NCI-H1930 (cell line): ENCODE measurements around the gene NTM.

Experiments used
- DNase-seq, 2 experiments: peaks; one replicate each; lab custom pipeline; 2025; lab: John Stamatoyannopoulos, UW

The NTM gene

DNA sequence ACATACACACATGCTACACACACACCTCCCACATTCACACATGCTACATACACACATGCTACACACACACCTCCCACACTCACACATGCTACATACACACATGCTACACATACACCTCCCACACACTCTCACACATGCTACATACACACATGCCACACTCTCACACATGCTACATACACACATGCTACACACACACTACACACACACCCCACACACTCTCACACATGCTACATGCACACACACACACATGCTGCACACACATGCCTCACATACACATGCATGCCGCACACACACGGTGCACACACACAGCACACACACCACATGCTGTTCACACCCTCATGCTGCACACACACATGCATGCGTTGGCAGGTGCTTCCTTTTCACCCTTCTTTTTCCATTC lies 495.4 kb downstream of the NTM start:
- no peak for DNase-seq

DNA sequence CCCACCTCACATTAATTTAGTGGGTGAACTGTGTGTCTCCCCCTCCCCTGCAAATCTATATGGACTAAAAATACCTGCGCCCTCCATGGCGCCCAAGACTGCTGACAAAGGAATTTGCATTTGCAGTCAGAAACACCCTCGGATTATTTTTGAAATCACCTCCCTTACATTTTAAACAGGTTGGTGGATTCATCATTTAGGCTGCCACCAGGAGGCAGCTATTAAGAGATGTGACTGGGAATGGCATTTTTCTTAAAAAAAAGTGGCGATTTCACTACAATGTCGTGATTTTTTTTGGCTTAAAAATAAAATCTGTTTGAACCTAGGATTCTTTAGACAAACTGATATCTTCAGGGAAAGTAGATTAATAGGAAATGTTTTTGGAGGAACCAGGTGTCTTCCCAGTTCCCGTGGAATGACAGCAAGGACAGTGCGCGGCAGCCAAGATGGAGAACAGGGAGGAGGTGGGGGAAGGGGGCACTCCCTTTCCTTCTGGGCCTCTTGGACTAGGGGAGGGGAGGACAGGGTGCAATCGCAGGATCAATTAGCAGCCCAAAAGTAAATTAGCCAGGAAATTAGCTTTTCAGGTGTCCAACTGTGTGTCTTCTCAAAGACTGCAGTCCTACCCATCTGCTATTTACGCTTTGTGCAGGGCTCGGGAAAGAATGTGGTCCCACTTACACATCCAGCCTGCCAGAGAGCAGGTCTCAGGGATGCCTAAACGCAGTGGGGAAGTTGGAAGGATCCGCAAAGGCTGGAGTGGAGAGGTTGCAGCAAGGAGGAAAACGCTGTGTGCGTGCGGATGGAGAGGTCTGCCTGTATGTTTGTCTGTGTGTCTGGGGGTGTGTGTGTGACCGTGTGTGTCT lies 496.4 kb downstream of the NTM start:
- DNase-seq = no peak

DNA sequence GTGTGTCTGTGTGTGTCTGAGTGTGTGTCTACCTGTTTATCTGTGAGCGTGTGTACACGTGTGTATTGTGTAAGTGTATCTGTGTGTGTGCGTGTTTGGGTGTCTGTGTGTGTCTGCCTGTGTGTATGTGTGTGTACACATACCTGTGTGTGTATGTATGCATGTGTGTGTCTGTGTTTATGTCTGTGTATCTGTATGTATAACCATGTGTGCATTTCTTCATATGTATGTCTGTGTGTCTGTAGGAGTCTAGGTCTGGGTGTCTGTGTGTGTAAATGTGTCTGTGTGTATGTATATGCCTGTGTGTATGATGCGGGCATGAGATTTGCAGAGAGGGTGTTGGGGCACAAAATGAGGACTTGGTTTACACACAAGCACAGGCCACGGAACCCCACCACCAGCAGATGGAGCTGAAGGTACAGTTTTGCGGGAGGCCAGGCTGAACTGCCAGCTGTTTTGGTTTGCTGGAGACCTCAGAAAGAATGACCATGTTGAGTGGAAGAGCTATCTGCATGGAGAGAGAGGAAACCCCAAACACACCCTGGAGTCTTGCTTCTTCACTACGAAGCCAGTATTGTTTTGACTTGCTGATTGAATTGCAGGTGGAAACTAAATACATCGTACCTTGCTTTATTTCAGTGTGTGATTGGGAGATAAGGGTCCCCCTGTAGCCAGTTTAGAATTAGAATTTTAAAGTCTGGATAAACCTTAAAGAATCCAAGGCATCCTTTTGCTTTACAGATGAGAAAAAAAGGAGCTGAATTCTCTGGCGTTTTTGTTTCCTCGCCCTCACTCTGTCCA lies 497.2 kb downstream of the NTM start:
- DNase-seq = peak in 1 of 2 experiments; percentile 47

DNA sequence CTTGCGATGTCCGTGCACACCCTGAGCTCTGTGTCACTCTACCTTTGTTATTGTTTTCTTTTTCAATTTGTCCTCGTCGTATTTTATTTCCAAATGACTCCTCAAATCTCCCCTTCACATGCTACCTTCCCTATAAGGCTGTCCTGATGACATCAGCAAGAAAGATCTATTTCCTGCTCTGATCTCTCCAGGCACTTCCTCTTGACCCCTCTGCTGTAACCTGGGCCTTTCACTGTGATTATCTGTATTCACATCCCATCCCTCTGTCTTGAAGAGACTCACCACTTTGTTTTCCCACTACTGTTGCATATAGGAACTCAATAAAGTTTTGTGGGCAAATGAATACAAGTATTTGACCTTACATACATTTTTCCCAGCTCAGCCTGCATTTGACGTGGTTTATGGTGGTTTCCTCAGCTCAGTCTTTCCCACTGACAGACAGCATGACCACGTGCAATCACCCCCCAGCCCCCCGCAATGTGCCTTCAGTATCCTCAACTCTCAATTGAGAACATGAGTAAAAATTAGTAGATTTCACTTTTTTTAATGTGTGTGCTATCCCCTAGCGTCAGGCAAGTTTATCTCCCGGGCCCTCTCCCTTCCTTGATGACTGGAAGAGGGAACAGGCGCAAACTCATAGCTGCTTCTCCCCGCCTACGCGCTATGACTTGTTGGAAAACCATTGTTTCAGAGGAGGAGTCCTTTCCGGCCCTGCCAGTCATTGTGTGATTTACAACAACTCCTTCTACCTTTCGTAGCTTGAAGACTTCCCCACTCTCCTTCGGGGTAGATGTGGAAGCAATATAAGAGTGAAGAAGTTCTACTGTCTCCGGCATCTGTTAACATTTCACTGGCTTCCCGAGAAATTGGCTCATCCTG lies 498.5 kb downstream of the NTM start:
- no peak for DNase-seq

DNA sequence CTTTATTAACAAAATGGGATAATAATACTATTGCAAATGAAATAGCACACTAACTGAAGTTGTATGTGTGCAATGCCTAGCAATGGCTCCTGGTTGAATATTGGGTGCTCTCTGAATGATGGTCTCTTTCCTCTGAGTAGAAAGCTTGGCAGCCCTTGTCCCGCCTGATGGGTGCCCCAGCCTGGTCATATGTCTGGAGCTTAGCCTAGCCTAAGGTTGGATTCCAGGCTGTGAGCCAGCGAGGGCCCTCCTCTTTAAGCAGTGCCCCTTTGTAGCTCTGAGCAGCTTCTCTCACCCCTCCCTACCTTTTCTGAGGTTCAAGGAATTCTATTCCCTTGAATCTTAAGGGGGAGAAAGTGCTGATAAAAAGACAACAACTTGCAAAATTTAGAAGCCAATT lies 499.9 kb downstream of the NTM start:
- no peak for DNase-seq

DNA sequence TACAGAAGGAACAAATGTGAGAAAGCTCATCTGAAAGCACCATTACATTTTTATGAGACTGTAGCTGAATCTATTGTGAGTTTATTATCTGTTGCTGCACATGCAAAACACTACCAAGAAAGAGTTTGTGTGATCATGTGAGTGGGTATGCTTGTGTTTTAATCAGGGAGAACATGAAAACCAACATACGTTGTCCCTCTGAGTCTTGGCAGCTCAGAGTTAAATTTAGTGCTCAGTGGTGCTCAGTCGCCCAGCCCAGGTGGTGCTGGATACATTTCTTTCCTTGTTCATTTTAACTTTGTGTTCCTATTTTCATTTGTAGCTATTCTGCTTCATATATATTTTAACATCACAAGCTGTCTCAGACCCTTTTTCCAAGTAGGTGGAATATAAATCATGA lies 500.6 kb downstream of the NTM start:
- DNase-seq = no peak

DNA sequence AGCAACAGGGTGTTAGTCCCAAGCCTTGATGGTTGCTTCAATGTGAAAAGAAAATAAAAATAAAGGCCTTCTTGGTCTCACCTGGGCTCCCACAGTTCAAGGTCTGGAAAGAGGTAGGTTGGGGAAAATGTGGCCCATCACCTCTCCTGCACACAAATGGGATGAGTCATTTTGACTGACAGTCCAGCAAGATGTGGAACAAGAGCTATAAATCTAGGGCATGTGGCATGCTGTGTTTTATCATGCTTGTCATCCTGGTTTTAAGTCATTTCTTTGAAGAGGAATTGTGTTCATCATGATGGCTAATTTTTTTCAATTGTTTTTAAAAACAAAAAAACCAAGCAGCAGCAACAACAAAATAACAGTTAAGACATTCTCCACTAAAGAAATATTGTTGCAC lies 503.7 kb downstream of the NTM start:
- no peak for DNase-seq

DNA sequence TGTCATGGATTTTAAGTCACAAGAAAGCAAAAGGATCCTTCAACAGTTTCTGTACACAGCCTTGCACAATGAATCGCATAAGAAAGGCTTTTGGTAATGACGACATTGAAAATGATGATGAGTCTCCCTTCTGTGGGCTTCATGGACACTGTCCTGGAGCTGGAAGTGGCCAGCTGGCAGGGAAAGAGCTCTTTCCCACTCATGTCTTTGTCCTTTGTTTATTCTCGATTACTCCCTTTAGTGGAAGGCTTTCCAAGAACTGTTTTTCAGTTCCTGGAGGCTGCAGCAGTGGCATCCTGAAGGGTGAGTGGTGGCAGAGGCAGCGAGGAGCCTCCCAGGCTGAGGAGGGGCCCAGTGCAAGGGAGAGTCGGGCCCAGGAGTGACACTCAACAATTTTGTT lies 505.2 kb downstream of the NTM start:
- DNase-seq = no peak

DNA sequence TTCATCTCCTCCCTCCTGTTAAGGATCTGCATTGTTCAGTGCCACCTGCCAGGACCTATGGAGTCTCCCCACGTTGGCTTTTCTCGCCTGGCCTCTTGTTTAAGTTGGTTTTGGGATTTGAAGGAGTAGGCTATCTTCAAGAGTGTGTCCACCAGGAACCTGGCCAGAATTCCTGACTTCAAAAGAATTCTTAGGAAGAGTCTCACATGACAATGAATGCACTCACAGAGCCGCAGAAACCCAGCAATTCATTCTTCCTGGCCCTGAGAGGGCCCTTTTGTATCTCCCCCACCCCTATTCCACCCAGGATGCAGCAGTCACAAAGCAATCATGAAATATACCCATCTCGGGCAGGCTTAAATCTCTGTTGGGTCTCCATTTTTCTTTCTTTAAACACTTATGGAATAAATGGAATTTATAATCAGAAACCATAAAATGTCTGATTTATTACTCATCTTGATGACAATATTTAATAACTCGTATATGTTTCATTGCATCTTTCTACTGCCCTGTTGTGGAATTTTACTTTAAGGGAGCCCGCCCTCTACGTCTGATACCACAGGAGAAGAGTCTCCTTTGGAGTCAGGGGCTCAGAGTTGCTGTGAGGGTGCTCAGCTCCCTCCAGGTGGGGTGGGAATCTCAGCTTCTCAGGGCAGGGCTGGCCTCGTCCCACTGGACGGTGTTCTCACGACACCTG lies 507.0 kb downstream of the NTM start:
- DNase-seq = no peak

DNA sequence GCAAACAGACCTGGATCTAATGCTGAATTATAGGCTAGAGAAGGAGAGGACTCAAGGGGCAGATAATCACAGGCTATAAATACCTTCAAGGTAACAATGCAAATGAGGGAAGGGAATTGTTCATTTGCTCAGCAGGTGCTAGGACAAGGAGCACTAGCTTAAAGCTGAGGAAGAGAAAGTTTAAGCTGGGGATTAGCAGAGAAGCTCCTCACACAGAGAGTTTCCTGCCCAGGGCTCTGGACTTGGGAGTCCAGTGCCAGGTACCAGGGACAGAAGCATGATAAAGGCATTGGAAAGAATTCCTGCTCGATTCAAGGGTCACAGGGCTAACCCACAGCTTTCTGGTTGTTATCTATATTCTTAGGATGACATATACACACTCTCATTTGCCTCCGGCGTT lies 509.9 kb downstream of the NTM start:
- no peak for DNase-seq

DNA sequence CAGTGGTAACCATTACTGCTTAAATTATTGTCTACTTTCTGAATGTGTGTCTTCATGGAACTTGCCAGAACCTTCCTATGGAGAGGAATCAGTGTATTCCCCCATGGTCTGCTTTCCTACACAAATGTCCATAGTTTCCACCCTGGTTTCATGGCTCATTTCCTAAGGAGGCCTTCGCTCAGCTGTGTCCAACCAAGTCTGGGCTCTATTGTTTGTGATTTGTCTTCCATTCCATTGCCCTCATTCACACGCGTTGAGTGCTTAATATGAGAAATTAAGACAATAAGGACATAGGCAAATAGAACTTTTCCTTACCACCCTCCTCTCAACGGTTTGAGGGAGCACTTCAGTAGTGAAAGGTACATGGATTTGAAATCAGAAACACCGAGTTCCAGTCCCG lies 510.6 kb downstream of the NTM start:
- DNase-seq = no peak

DNA sequence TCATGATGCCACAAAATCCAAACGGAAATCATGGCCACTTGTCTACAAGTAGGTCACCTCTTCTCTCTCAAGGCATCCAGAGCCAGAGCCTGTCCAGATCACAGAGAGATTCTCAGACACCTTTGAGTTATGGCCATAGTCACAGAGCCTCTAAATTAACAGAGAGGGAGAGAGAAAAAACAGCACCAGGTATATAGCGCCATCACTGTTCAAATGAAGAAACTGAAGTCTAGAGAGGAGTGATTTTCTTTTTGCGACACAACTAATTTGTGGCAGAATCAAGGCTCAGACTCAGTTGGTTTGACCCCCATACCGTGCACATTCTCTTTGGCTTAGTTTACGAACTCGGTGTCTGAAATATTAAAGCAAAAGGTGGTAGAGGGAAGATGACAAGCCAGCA lies 512.9 kb downstream of the NTM start:
- DNase-seq = no peak

DNA sequence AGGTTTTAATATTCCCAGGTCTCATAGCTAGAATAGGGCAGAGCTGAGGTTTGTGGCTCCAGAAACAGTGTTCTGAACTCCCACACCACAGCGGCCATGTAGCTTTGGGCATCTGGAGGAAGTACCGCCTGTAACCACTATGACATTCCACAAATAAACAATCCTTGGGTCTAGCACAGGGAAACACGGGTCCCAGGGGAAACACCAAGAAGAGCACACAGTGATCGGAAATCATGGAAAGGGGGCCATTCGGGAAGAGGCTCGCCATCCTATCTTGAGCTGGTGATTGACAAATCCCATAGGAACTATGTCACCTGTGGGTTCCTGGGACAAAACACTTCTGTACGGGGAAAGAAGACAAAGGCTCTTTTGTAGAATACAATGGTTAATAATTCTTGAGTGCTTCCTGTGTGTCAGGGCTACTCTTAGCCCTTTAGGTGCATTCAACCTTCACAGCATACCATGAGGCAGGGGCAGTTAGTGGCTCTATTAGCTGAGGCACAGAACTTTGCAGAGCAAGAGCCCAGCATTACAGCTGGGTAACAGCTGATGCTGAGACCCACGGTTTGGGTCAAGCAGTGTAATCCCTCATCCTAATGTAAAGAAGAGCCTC lies 514.2 kb downstream of the NTM start:
- DNase-seq = no peak

DNA sequence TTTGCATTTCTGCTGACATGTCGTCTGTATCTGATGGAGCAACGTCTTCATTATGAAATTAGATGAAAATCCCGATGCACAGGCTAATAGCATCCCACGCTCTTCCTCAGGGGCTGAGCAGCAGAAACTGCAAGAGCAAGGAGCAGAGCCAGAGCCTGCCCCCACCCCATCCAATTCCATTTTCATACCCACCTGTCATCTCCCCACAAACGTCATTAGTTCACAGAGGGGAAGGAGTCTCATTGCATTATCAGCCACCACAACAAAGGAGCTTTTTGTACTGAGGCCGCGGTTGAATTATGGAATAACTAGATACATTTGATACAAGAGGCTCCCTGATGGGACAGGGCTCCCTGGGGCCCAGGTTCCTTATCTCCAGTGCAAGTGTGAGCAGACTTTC lies 515.0 kb downstream of the NTM start:
- no peak for DNase-seq

DNA sequence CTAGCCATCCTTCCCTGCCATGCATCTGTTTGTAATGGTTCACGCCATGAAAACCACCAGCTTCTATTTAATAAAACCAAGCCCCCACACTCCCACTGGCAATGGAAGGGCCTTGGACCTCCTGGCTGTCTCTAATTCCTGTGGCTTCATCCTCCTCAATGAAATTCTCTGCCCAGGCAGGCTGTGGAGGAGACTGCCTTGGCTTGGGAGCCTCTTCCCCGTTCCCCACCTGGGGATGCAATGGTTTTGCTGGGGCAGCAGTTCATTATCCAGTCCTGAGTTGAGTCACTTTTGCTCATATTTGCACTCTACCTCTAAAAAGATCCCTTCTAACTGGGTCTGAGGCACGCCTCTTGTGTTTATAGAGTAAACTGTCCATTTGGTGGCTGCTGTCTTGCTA lies 515.8 kb downstream of the NTM start:
- DNase-seq = no peak

DNA sequence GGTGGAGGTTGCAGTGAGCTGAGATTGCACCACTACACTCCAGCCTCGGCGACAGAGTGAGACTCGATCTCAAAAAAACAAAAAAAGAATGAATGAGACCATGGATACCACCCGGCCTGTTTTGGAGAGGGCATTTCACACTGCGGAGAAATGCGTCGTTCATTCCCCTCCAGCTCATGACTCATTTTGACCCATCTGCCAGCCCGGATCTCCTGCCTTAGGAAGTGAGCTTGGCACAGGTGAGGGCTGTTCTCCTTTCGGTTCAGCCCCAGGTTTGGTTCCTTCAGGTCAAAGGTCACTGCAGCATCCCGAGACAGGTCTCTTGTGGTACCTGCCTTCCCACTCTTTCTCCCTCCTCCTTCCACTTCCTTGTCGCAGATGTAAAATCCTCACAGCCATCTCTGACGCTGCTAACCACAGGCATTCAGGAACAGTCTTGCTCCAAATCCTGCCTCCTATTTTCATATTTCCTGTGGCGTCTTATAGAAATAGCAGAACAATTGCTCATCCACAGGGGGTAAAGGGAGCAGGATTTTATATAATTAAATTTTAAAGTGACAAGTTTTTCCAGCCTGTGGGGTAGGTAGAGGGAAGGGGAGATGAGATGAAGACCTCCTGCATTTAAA lies 517.9 kb downstream of the NTM start:
- DNase-seq = no peak

DNA sequence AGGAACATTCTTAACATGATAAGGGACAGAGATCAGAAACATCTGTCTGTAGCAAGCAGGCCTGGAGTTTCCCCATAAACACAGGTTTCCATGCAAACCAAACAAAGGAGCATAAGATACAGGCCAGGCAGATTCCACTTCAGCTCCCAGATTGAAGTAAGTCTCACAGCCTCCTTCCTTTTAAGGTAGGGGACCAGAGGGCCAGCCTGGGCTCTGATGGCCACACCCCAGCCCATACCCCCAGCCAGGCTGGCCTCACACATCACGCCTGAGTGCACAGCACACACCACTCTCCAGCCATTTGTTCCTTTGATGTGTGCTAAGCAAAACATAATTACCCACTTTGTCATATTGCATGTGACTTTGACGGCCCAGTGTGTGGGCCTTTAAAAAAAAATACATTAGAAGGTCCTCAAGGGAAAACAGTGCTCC lies 518.7 kb downstream of the NTM start:
- DNase-seq = no peak

DNA sequence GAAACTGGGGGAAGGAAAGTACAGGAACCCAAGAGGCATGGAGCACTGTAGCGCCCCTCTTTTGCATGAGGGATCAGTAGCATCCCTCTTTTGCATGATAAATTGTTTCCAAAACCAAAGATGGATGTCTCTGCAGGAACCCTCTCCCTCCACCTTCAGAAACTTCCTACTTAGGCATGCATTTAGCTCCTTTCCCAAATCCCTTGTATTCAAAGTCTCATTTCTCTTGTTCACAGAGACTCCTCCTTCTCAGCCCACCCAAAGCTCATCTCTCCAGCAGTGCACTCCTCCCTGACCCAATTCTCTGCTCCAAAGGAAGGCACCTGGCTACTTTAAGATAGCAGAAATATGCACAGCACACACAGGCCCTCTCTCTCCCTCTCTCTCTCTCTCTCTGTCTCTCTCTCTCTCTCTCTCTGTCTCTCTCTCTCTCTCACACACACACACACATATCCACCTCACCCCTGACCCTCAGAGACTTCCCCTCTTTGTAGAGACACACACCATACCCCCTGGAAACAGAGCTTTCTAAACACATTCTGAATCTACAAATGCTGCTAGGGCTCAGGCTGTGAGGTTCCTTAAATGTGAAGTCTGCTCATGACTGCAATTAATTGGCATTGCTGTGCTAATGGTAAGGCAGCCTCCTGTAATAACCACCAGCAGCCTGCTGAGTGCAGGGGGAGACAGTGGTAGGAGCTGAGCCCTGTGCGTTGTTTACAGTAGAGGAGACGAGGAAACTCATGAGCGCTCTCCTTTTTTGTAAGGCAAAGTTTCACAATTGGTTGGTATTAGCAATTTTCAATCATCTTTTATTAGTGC lies 519.6 kb downstream of the NTM start:
- no peak for DNase-seq

DNA sequence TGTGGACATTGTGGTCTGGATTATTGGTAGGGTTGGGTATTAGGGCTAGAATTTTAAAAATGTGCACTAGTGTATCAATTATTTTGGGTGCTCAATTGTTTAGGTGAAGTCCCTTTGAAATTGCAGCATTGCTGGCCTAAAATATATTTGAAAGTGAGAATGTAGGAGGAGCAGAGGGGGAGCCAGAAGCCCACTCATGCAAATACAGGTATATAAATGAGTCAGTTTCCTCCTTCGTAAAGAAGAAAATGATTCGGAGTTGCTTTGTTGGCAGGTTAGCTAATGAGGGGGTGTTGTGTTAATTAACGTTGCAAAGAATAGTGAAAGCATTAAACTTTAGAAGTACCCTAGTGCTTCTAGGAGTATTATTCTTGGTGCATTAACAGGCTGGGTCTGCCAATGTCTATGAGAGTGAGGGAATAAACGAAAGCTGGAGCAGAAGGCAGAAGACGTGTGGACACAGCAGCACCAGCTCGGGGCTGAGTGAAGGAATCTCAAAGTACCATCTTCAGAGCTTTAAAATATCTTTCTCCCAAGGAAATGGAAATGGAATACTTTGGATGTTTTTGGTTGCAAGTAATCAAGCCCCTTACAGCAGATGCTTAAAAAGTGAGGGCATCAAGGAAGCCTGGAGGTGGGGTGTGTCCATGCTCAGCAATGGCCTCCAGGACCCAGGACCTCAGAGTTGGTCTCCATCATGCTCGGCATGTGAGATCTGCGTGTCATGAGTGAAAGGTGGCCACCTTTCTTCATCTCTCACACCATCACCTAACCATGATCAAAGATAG lies 522.9 kb downstream of the NTM start:
- no peak for DNase-seq
